Measurements from ENCODE around the gene RWDD1. TPM values are rescaled to one million over a fixed set of nuclear protein-coding genes. Genes with fewer than 3 reads are reported as not detected.
A peak's percentile ranks its signal among the peaks of the same experiment; 100 is the strongest.

Gene RWDD1
- total and polyA plus RNA-seq, 2 of the 13 experiments (the other 11 are each of a cell fraction or from before 2014, with no cell fraction given) = 27.4 to 67.1 TPM

- TF ChIP-seq THRA (CRISPR knock-in tag; IDR thresholded peaks at IDR 0.05; ENCODE audit: borderline replicate concordance) (peak; percentile 60), ZNF597 (CRISPR knock-in tag; IDR thresholded peaks at IDR 0.05) (no peak), NBN (conservative IDR thresholded peaks at IDR 0.05) (no peak), SOX5 (CRISPR knock-in tag; IDR thresholded peaks at IDR 0.05; ENCODE audit: borderline replicate concordance) (peak; percentile 75), GLI4 (CRISPR knock-in tag; IDR thresholded peaks at IDR 0.05; ENCODE audit: borderline replicate concordance) (0 out of 2 replicates have a peak, but pooled peaks have one; percentile 20), ZNF44 (CRISPR knock-in tag; IDR thresholded peaks at IDR 0.05) (peak; percentile 94; the same call in 1 of the 2 replicates), ATF1 (CRISPR knock-in tag; IDR thresholded peaks at IDR 0.05) (peak; percentile 74), NFE2L1 (CRISPR knock-in tag; IDR thresholded peaks at IDR 0.05; ENCODE audit: borderline replicate concordance) (no peak), KDM2A (CRISPR knock-in tag; IDR thresholded peaks at IDR 0.05; ENCODE audit: borderline replicate concordance, low read depth) (peak; percentile 99), TCF7 (IDR thresholded peaks at IDR 0.05; ENCODE audit: low read depth) (no peak), BHLHE40 (IDR thresholded peaks at IDR 0.05; ENCODE audit: low read length) (no peak; the same call in none of the 2 replicates), ZNF790 (CRISPR knock-in tag; IDR thresholded peaks at IDR 0.05; ENCODE audit: borderline replicate concordance) (0 out of 2 replicates have a peak, but pooled peaks have one; percentile 68), CC2D1A (CRISPR knock-in tag; IDR thresholded peaks at IDR 0.05) (no peak), GZF1 (CRISPR knock-in tag; IDR thresholded peaks at IDR 0.05) (peak; percentile 88)
- TF ChIP-seq, protein P1, sequence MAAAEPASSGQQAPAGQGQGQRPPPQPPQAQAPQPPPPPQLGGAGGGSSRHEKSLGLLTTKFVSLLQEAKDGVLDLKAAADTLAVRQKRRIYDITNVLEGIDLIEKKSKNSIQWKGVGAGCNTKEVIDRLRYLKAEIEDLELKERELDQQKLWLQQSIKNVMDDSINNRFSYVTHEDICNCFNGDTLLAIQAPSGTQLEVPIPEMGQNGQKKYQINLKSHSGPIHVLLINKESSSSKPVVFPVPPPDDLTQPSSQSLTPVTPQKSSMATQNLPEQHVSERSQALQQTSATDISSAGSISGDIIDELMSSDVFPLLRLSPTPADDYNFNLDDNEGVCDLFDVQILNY (CRISPR knock-in tag; conservative IDR thresholded peaks at IDR 0.05) = peak; percentile 86
- TF ChIP-seq, protein P2, sequence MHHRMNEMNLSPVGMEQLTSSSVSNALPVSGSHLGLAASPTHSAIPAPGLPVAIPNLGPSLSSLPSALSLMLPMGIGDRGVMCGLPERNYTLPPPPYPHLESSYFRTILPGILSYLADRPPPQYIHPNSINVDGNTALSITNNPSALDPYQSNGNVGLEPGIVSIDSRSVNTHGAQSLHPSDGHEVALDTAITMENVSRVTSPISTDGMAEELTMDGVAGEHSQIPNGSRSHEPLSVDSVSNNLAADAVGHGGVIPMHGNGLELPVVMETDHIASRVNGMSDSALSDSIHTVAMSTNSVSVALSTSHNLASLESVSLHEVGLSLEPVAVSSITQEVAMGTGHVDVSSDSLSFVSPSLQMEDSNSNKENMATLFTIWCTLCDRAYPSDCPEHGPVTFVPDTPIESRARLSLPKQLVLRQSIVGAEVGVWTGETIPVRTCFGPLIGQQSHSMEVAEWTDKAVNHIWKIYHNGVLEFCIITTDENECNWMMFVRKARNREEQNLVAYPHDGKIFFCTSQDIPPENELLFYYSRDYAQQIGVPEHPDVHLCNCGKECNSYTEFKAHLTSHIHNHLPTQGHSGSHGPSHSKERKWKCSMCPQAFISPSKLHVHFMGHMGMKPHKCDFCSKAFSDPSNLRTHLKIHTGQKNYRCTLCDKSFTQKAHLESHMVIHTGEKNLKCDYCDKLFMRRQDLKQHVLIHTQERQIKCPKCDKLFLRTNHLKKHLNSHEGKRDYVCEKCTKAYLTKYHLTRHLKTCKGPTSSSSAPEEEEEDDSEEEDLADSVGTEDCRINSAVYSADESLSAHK (CRISPR knock-in tag; IDR thresholded peaks at IDR 0.05; ENCODE audit: borderline replicate concordance) = no peak
- TF ChIP-seq, protein P3, sequence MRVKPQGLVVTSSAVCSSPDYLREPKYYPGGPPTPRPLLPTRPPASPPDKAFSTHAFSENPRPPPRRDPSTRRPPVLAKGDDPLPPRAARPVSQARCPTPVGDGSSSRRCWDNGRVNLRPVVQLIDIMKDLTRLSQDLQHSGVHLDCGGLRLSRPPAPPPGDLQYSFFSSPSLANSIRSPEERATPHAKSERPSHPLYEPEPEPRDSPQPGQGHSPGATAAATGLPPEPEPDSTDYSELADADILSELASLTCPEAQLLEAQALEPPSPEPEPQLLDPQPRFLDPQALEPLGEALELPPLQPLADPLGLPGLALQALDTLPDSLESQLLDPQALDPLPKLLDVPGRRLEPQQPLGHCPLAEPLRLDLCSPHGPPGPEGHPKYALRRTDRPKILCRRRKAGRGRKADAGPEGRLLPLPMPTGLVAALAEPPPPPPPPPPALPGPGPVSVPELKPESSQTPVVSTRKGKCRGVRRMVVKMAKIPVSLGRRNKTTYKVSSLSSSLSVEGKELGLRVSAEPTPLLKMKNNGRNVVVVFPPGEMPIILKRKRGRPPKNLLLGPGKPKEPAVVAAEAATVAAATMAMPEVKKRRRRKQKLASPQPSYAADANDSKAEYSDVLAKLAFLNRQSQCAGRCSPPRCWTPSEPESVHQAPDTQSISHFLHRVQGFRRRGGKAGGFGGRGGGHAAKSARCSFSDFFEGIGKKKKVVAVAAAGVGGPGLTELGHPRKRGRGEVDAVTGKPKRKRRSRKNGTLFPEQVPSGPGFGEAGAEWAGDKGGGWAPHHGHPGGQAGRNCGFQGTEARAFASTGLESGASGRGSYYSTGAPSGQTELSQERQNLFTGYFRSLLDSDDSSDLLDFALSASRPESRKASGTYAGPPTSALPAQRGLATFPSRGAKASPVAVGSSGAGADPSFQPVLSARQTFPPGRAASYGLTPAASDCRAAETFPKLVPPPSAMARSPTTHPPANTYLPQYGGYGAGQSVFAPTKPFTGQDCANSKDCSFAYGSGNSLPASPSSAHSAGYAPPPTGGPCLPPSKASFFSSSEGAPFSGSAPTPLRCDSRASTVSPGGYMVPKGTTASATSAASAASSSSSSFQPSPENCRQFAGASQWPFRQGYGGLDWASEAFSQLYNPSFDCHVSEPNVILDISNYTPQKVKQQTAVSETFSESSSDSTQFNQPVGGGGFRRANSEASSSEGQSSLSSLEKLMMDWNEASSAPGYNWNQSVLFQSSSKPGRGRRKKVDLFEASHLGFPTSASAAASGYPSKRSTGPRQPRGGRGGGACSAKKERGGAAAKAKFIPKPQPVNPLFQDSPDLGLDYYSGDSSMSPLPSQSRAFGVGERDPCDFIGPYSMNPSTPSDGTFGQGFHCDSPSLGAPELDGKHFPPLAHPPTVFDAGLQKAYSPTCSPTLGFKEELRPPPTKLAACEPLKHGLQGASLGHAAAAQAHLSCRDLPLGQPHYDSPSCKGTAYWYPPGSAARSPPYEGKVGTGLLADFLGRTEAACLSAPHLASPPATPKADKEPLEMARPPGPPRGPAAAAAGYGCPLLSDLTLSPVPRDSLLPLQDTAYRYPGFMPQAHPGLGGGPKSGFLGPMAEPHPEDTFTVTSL (CRISPR knock-in tag; IDR thresholded peaks at IDR 0.05; ENCODE audit: borderline replicate concordance) = peak; percentile 43; the same call in 1 of the 2 replicates
Observed at GRCh38 chr6:116570856-116571682, at the start of gene RWDD1 (continued).

Data from HepG2 (cell line).